GM23338 (cell line): ENCODE measurements around the gene DEFB114.

Experiments used
- CREB1 ChIP-seq: fragments of 250-450 bp; sonication (Bioruptor Pico); IDR thresholded peaks from 2 replicates; pipeline ENCODE4 v1.5.0; 2020; ENCODE audit warnings: low read depth, mild to moderate bottlenecking, moderate library complexity
- EZH2 ChIP-seq: fragments of 200-600 bp; sonication (generic); IDR thresholded peaks from one replicate; pipeline ENCODE4 v1.8.0; 2017; ENCODE audit warnings: antibody characterized with exemption, mild to moderate bottlenecking, low read depth; ENCODE audit not compliant: unreplicated experiment
- EZH2phosphoT487 ChIP-seq: fragments of 200-600 bp; sonication (generic); IDR thresholded peaks from one replicate; pipeline ENCODE4 v1.8.1; 2018; ENCODE audit warnings: antibody characterized with exemption; ENCODE audit not compliant: unreplicated experiment
- JUNB ChIP-seq: IDR thresholded peaks from one replicate; pipeline ENCODE4 v1.6.1; 2016; ENCODE audit warnings: antibody characterized with exemption; ENCODE audit not compliant: unreplicated experiment
- NANOG ChIP-seq: IDR thresholded peaks from 2 replicates; pipeline ENCODE4 v1.6.1; 2016; ENCODE audit warnings: antibody characterized with exemption, borderline replicate concordance
- POLR2AphosphoS5 ChIP-seq: IDR thresholded peaks from 2 replicates; pipeline ENCODE4 v1.6.1; 2016; ENCODE audit warnings: antibody characterized with exemption, low read depth
- REST ChIP-seq: IDR thresholded peaks from one replicate; pipeline ENCODE4 v1.6.1; 2018; ENCODE audit warnings: antibody characterized with exemption; ENCODE audit not compliant: unreplicated experiment
- STAT1 ChIP-seq: IDR thresholded peaks from one replicate; pipeline ENCODE4 v1.6.1; 2016; ENCODE audit warnings: antibody characterized with exemption; ENCODE audit not compliant: unreplicated experiment
- ZNF114 ChIP-seq: fragments of 250-450 bp; sonication (Bioruptor Pico); IDR thresholded peaks from 2 replicates; pipeline ENCODE4 v1.5.0; 2020; ENCODE audit warnings: mild to moderate bottlenecking, moderate library complexity
- ZNF331 ChIP-seq: fragments of 250-450 bp; sonication (Bioruptor Pico); IDR thresholded peaks from 2 replicates; pipeline ENCODE4 v1.5.0; 2020; ENCODE audit warnings: low read depth, mild to moderate bottlenecking, moderate library complexity
- TF ChIP-seq, protein P1 (sequence below), 2 experiments: fragments of 200-600 bp in 1 of 2; sonication (generic) in 1 of 2; conservative IDR thresholded peaks; 2 replicates each; pipeline versions ENCODE4 v1.5.1 to v1.6.1; 2016 to 2017; ENCODE audit warnings: antibody characterized with exemption in 2 of 2, low read depth in 2 of 2, mild to moderate bottlenecking in 2 of 2, moderate library complexity in 1 of 2
- TF ChIP-seq, protein P2 (sequence below): IDR thresholded peaks from 2 replicates; pipeline ENCODE4 v1.6.1; 2016; ENCODE audit warnings: antibody characterized with exemption
- TF ChIP-seq, protein P3 (sequence below): fragments of 250-450 bp; sonication (Bioruptor Pico); IDR thresholded peaks from 2 replicates; pipeline ENCODE4 v1.5.0; 2020; ENCODE audit warnings: mild to moderate bottlenecking, moderate library complexity

DNA sequence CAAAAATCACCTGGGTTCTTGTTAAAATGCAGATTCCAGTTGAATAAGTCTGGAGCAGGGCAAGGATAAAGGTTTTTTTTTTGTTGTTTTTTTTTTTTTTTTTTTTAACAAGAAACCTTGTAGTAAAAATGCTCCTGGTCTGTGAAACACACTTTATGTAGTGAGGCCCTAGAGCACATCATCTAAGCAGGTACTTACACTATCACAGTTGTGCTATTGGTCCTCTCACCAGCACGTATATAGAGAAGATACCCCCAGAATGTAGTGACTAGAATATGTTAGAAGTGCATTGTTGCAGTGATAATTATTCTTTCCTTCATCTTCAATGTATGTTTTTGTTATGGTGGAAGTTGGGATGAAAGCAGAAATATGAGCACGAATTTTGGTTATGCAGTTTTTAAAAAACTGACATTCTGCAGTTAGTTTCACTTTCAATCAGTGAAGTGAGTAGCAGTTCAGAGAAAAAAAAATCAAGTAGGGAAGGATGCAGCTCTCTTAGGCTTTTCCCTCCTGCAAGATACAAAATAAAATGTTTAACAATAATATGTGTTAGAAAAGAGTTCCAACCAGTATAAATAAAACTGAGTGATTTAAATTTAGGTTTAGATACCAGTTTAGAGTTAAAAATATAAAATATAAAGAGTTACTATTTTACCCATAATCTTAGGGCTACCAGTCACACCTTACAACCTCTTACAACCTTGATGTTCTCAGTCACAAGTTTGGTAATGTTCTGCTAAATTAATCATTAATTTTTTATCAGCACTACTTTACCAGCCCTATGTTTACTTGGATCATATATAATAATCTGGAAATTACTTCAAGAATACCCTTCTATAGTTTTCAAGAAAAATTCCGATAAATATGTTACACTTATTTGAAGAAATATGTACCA lies 14.6 kb upstream of the DEFB114 start:
- TF ChIP-seq, protein P1, sequence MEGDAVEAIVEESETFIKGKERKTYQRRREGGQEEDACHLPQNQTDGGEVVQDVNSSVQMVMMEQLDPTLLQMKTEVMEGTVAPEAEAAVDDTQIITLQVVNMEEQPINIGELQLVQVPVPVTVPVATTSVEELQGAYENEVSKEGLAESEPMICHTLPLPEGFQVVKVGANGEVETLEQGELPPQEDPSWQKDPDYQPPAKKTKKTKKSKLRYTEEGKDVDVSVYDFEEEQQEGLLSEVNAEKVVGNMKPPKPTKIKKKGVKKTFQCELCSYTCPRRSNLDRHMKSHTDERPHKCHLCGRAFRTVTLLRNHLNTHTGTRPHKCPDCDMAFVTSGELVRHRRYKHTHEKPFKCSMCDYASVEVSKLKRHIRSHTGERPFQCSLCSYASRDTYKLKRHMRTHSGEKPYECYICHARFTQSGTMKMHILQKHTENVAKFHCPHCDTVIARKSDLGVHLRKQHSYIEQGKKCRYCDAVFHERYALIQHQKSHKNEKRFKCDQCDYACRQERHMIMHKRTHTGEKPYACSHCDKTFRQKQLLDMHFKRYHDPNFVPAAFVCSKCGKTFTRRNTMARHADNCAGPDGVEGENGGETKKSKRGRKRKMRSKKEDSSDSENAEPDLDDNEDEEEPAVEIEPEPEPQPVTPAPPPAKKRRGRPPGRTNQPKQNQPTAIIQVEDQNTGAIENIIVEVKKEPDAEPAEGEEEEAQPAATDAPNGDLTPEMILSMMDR (conservative IDR thresholded peaks at IDR 0.05; ENCODE audit: low read depth in 2 of 2): no peak
- TF ChIP-seq EZH2 (no peak), EZH2phosphoT487 (no peak), POLR2AphosphoS5 (no peak), REST (no peak), CREB1 (no peak), ZNF114 (CRISPR knock-in tag) (no peak), STAT1 (no peak), JUNB (no peak), ZNF331 (no peak), NANOG (no peak)
- TF ChIP-seq, protein P2, sequence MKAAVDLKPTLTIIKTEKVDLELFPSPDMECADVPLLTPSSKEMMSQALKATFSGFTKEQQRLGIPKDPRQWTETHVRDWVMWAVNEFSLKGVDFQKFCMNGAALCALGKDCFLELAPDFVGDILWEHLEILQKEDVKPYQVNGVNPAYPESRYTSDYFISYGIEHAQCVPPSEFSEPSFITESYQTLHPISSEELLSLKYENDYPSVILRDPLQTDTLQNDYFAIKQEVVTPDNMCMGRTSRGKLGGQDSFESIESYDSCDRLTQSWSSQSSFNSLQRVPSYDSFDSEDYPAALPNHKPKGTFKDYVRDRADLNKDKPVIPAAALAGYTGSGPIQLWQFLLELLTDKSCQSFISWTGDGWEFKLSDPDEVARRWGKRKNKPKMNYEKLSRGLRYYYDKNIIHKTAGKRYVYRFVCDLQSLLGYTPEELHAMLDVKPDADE: no peak
- TF ChIP-seq, protein P3, sequence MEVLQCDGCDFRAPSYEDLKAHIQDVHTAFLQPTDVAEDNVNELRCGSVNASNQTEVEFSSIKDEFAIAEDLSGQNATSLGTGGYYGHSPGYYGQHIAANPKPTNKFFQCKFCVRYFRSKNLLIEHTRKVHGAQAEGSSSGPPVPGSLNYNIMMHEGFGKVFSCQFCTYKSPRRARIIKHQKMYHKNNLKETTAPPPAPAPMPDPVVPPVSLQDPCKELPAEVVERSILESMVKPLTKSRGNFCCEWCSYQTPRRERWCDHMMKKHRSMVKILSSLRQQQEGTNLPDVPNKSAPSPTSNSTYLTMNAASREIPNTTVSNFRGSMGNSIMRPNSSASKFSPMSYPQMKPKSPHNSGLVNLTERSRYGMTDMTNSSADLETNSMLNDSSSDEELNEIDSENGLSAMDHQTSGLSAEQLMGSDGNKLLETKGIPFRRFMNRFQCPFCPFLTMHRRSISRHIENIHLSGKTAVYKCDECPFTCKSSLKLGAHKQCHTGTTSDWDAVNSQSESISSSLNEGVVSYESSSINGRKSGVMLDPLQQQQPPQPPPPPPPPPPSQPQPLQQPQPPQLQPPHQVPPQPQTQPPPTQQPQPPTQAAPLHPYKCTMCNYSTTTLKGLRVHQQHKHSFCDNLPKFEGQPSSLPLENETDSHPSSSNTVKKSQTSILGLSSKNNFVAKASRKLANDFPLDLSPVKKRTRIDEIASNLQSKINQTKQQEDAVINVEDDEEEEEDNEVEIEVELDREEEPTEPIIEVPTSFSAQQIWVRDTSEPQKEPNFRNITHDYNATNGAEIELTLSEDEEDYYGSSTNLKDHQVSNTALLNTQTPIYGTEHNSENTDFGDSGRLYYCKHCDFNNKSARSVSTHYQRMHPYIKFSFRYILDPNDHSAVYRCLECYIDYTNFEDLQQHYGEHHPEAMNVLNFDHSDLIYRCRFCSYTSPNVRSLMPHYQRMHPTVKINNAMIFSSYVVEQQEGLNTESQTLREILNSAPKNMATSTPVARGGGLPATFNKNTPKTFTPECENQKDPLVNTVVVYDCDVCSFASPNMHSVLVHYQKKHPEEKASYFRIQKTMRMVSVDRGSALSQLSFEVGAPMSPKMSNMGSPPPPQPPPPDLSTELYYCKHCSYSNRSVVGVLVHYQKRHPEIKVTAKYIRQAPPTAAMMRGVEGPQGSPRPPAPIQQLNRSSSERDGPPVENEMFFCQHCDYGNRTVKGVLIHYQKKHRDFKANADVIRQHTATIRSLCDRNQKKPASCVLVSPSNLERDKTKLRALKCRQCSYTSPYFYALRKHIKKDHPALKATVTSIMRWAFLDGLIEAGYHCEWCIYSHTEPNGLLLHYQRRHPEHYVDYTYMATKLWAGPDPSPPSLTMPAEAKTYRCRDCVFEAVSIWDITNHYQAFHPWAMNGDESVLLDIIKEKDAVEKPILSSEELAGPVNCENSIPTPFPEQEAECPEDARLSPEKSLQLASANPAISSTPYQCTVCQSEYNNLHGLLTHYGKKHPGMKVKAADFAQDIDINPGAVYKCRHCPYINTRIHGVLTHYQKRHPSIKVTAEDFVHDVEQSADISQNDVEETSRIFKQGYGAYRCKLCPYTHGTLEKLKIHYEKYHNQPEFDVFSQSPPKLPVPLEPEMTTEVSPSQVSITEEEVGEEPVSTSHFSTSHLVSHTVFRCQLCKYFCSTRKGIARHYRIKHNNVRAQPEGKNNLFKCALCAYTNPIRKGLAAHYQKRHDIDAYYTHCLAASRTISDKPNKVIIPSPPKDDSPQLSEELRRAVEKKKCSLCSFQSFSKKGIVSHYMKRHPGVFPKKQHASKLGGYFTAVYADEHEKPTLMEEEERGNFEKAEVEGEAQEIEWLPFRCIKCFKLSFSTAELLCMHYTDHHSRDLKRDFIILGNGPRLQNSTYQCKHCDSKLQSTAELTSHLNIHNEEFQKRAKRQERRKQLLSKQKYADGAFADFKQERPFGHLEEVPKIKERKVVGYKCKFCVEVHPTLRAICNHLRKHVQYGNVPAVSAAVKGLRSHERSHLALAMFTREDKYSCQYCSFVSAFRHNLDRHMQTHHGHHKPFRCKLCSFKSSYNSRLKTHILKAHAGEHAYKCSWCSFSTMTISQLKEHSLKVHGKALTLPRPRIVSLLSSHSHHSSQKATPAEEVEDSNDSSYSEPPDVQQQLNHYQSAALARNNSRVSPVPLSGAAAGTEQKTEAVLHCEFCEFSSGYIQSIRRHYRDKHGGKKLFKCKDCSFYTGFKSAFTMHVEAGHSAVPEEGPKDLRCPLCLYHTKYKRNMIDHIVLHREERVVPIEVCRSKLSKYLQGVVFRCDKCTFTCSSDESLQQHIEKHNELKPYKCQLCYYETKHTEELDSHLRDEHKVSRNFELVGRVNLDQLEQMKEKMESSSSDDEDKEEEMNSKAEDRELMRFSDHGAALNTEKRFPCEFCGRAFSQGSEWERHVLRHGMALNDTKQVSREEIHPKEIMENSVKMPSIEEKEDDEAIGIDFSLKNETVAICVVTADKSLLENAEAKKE (CRISPR knock-in tag): no peak
